HepG2 (cell line): Measurements from ENCODE around the gene URI1. TPM values are rescaled to one million over a fixed set of nuclear protein-coding genes. Genes with fewer than 3 reads are reported as not detected.

Source experiments
- AHDC1 ChIP-seq: sonication (generic); formaldehyde crosslinking; IDR thresholded peaks from 2 replicates; pipeline ENCODE4 v1.5.1; 2020; ENCODE audit warnings: mild to moderate bottlenecking, missing genetic modification reagents, borderline replicate concordance
- ARID2 ChIP-seq: sonication (generic); formaldehyde crosslinking; IDR thresholded peaks from 2 replicates; pipeline ENCODE4 v1.8.1; 2022; ENCODE audit warnings: mild to moderate bottlenecking, missing genetic modification reagents, borderline replicate concordance
- CHD2 ChIP-seq: IDR thresholded peaks from 2 replicates; pipeline ENCODE4 v1.6.1; 2011; ENCODE audit warnings: low read depth, low read length, improper control_type of control experiment
- CREM ChIP-seq, 2 experiments: sonication (generic) in 1 of 2; formaldehyde crosslinking in 1 of 2; IDR thresholded peaks; 2 replicates each; pipeline versions ENCODE4 v1.4.0 to v1.6.1; 2016 to 2020; ENCODE audit warnings: antibody characterized with exemption in 1 of 2, mild to moderate bottlenecking in 1 of 2, missing genetic modification reagents in 1 of 2
- GTF2F1 ChIP-seq: fragments of 150-350 bp; IDR thresholded peaks from 2 replicates; pipeline ENCODE4 v1.6.1; 2014; ENCODE audit warnings: low read length
- NFRKB ChIP-seq: fragments of 450-650 bp; IDR thresholded peaks from 2 replicates; pipeline ENCODE4 v1.6.1; 2017
- RNF2 ChIP-seq: fragments of 450-650 bp; conservative IDR thresholded peaks from 2 replicates; pipeline ENCODE4 v1.6.1; 2016; ENCODE audit warnings: low read depth
- ZFP91 ChIP-seq: sonication (generic); formaldehyde crosslinking; IDR thresholded peaks from 2 replicates; pipeline ENCODE4 v1.9.0; 2022; ENCODE audit warnings: missing genetic modification reagents, mild to moderate bottlenecking, borderline replicate concordance
- ZNF101 ChIP-seq: sonication (generic); formaldehyde crosslinking; IDR thresholded peaks from 2 replicates; pipeline ENCODE4 v1.4.0; 2020; ENCODE audit warnings: mild to moderate bottlenecking, low read depth, missing genetic modification reagents, borderline replicate concordance
- ZNF318 ChIP-seq: sonication (generic); formaldehyde crosslinking; IDR thresholded peaks from 2 replicates; pipeline ENCODE4 v1.4.0; 2020; ENCODE audit warnings: mild to moderate bottlenecking, missing genetic modification reagents
- ZNF597 ChIP-seq: sonication (generic); formaldehyde crosslinking; IDR thresholded peaks from 2 replicates; pipeline ENCODE4 v1.5.0; 2020; ENCODE audit warnings: missing genetic modification reagents
- ZNF619 ChIP-seq: sonication (generic); formaldehyde crosslinking; IDR thresholded peaks from 2 replicates; pipeline ENCODE4 v1.4.0; 2020; ENCODE audit warnings: mild to moderate bottlenecking, missing genetic modification reagents
- polyA plus RNA-seq, 8 experiments: library from polyadenylated mRNA; depleted of rRNA in 3 of 8; stranded (reverse) in 7 of 8; unstranded in 1 of 8; fragments of >200 nt; fragmentation: Illumina TruSeq in 4 of 8; extraction: Trizol in 4 of 8; gene quantifications; 2 replicates each; pipeline versions ENCODE4 v1.2.1 to v1.2.3, GENCODE V29; 2011 to 2016; ENCODE audit warnings: low read depth in 4 of 8, missing spikeins in 1 of 8, mixed read lengths in 1 of 8; ENCODE audit not compliant: insufficient read depth in 1 of 8
- total RNA-seq, 5 experiments: library from RNA; depleted of rRNA; stranded (reverse); fragments of >200 nt; fragmentation: Illumina TruSeq; extraction: Trizol; gene quantifications; 2 replicates each; pipeline ENCODE4 v1.2.3, GENCODE V29; 2016; ENCODE audit warnings: low read depth in 1 of 5

The URI1 gene
- total and polyA plus RNA-seq, 2 of the 13 experiments (the other 11 are each of a cell fraction or from before 2014, with no cell fraction given) = 43.6 to 67.9 TPM

GRCh38 chr19:29941828-29942403 is at the start of gene URI1 (continued):
- TF ChIP-seq AHDC1 (CRISPR knock-in tag) (no peak), CREM (IDR thresholded peaks at IDR 0.05) (no peak), CREM (CRISPR knock-in tag; IDR thresholded peaks at IDR 0.05) (no peak), ZNF619 (CRISPR knock-in tag) (no peak), ZNF318 (no peak), ZFP91 (CRISPR knock-in tag) (no peak), GTF2F1 (no peak), NFRKB (no peak), ZNF101 (no peak), ARID2 (0 out of 2 replicates have a peak, but pooled peaks have one; percentile 62), ZNF597 (CRISPR knock-in tag) (no peak), RNF2 (peak; percentile 61), CHD2 (no peak)
